ENCODE measurements around the gene TSPAN9.

DNA sequence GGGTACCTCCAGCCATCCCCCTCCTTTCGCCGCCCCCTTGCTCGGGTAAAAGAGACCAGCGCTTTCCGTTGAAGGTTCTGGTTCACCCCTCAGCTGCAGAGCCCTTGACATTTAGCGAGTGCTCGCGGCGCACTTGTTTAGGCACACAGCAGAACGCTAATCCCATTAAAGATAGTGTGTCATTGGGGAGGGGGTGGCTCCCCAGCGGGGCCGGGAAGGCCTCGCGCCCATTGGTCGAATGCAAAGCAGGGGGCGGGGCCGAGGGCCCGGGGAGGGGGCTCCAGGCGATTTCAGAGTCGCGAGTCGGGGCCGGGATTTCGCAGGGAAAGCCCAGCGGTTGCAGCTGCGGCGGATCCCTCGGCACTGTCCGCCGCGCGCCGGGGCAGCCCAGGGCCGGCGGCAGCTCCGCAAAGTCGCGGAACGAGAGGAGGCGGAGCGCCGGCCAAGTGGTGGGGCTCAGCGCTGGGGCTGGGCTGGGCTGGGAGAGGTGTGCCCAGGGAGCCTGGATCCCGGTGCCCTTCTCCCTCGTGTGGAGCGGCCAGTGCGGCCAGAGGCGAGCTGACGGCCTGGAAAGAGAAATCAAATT is 122.9 kb downstream of the TSPAN9 start:
- no peak for TF ChIP-seq CTCF (conservative IDR thresholded peaks at IDR 0.05; ENCODE audit: low read depth in 2 of 2)
- no peak for TF ChIP-seq ZNF331 (CRISPR knock-in tag; IDR thresholded peaks at IDR 0.05; ENCODE audit: low read depth)
- TF ChIP-seq ZNF114 (CRISPR knock-in tag; IDR thresholded peaks at IDR 0.05) = no peak
- TF ChIP-seq STAT1 (IDR thresholded peaks at IDR 0.05; ENCODE audit: unreplicated experiment) = no peak
- peak; percentile 45; the same call in 1 of the 2 replicates for TF ChIP-seq POLR2AphosphoS5 (IDR thresholded peaks at IDR 0.05; ENCODE audit: low read depth)
- TF ChIP-seq EZH2 (IDR thresholded peaks at IDR 0.05; ENCODE audit: low read depth, unreplicated experiment) = no peak
